WI38 (cell line): ENCODE measurements around the gene CCNYL1.
"Not testable (repeated sequence)": the region's sequence is repeated elsewhere in the genome, so short reads cannot be mapped to it uniquely, and the experiment has no call there.

Experiments used
- H3K4me3 ChIP-seq: 2 replicates; pipeline ENCODE4 v1.5.1; 2011; ENCODE audit warnings: low read depth, mild to moderate bottlenecking, control low read depth, low read length
- CTCF ChIP-seq: IDR thresholded peaks from 2 replicates; pipeline ENCODE4 v1.5.1; 2012; ENCODE audit warnings: low read depth, mild to moderate bottlenecking, control low read depth, low read length

Gene CCNYL1

GRCh38 chr2:207754498-207755383 is 43.3 kb downstream of the CCNYL1 start:
- no peak overlapping the region for H3K4me3 ChIP-seq
- TF ChIP-seq CTCF, result no peak

GRCh38 chr2:207758025-207758424 is 46.6 kb downstream of the CCNYL1 start:
- H3K4me3 ChIP-seq, result no peak overlapping the region
- no peak for TF ChIP-seq CTCF

- TF ChIP-seq CTCF, result no peak
- H3K4me3 ChIP-seq, result no peak overlapping the region
These were observed 48.5 kb downstream of the CCNYL1 start for GRCh38 chr2:207759890-207760289.

- no peak overlapping the region for H3K4me3 ChIP-seq
- TF ChIP-seq CTCF, result no peak
These were observed 49.0 kb downstream of the CCNYL1 start for GRCh38 chr2:207760453-207760852.

GRCh38 chr2:207761426-207761825 is 50.0 kb downstream of the CCNYL1 start:
- H3K4me3 ChIP-seq, result not testable (repeated sequence)

- no peak overlapping the region for H3K4me3 ChIP-seq
- no peak for TF ChIP-seq CTCF
These were observed 50.7 kb downstream of the CCNYL1 start for GRCh38 chr2:207762146-207762545.

- no peak overlapping the region for H3K4me3 ChIP-seq
- TF ChIP-seq CTCF, result no peak
These were observed 52.0 kb downstream of the CCNYL1 start for GRCh38 chr2:207763303-207763917.
